CD4-positive, alpha-beta T cell (primary cell): ENCODE results near the gene SPG11. TPM values are rescaled to one million over a fixed set of nuclear protein-coding genes. Genes with fewer than 3 reads are reported as not detected.
A peak's percentile ranks its signal among the peaks of the same experiment; 100 is the strongest.

ENCODE experiments used
- ATAC-seq: fragments of 200-7000 bp; cut with Tn5 transposase; one replicate; pipeline ENCODE4 v1.10.0; 2022; ENCODE audit warnings: mild to moderate bottlenecking; ENCODE audit not compliant: poor library complexity
- CTCF ChIA-PET: fragments of 350-600 bp; sonication (Branson Sonifier 250); formaldehyde crosslinking; loops from one replicate; lab custom pipeline; 2021; ENCODE audit warnings: antibody characterized with exemption, inconsistent platforms; lab: Charles Lee
- POLR2A ChIA-PET: fragments of 350-600 bp; sonication (Branson Sonifier 250); formaldehyde crosslinking; loops from one replicate; lab custom pipeline; 2021; ENCODE audit warnings: antibody characterized with exemption, inconsistent platforms; lab: Charles Lee
- DNase-seq, 14 experiments: peaks; one replicate each; pipeline ENCODE4 v3.0.0-alpha.2; 2013 to 2020; ENCODE audit warnings: mixed read lengths in 2 of 14
- H3K27ac ChIP-seq, 2 donors: one replicate each; pipeline versions ENCODE4 v1.5.1 to v1.7.0; 2013; ENCODE audit warnings: low read length in 2 of 2, low read depth in 1 of 2, mild to moderate bottlenecking in 1 of 2
- H3K27me3 ChIP-seq, 2 experiments: 1 replicate in 1 of 2; 2 replicates in 1 of 2; pipeline versions ENCODE4 v1.6.1 to v1.7.0; 2013; ENCODE audit warnings: low read length in 2 of 2, control low read depth in 1 of 2, mild to moderate bottlenecking in 1 of 2, moderate library complexity in 1 of 2; ENCODE audit not compliant: insufficient read depth in 2 of 2, control insufficient read depth in 1 of 2
- H3K36me3 ChIP-seq: one replicate; pipeline ENCODE4 v1.6.1; 2013; ENCODE audit warnings: low read length, control low read depth; ENCODE audit not compliant: insufficient read depth
- H3K4me1 ChIP-seq: one replicate; pipeline ENCODE4 v1.6.1; 2013; ENCODE audit warnings: low read length, control low read depth; ENCODE audit not compliant: insufficient read depth
- H3K4me3 ChIP-seq: one replicate; pipeline ENCODE4 v1.5.1; 2013; ENCODE audit warnings: mild to moderate bottlenecking, low read length, moderate library complexity
- H3K9me3 ChIP-seq, 2 experiments: 1 replicate in 1 of 2; 2 replicates in 1 of 2; pipeline versions ENCODE4 v1.6.1 to v1.7.0; 2013; ENCODE audit warnings: low read length in 2 of 2, mild to moderate bottlenecking in 2 of 2, control low read depth in 1 of 2, moderate library complexity in 1 of 2; ENCODE audit not compliant: control insufficient read depth in 1 of 2, insufficient read depth in 1 of 2
- H3K27ac Mint-ChIP-seq: one replicate; pipeline ENCODE4 v1.8.0; 2020; ENCODE audit warnings: mixed read lengths
- H3K27me3 Mint-ChIP-seq: one replicate; pipeline ENCODE4 v1.8.0; 2021; ENCODE audit warnings: mixed read lengths
- H3K36me3 Mint-ChIP-seq: one replicate; pipeline ENCODE4 v1.8.0; 2021; ENCODE audit warnings: low read depth, mixed read lengths
- H3K4me1 Mint-ChIP-seq: one replicate; pipeline ENCODE4 v1.8.0; 2021; ENCODE audit warnings: low read depth, mixed read lengths
- H3K4me3 Mint-ChIP-seq: one replicate; pipeline ENCODE4 v1.8.0; 2020; ENCODE audit warnings: mild to moderate bottlenecking, mixed read lengths
- H3K9me3 Mint-ChIP-seq: one replicate; pipeline ENCODE4 v1.8.0; 2020; ENCODE audit warnings: mixed read lengths
- intact Hi-C, 2 experiments: fragments of 100-400 bp; cut with DNase I in 1 of 2; cut with micrococcal nuclease in 1 of 2; formaldehyde crosslinking; loops; one replicate each; pipeline versions ENCODE4 v1.15.1 to v1.9.0; 2023 to 2025; cut with DNase I, micrococcal nuclease
- total RNA-seq, 174 experiments: library from RNA in 2 of 174; stranded (reverse) in 2 of 174; gene quantifications; one replicate each; pipeline ENCODE4 v1.2.3 and lab custom pipeline; 2021 to 2026
- TF ChIP-seq, protein P1 (sequence below): fragments of 200-600 bp; IDR thresholded peaks from one replicate; pipeline ENCODE4 v1.8.0; 2022; ENCODE audit warnings: antibody characterized with exemption, mild to moderate bottlenecking

SPG11 gene
- total RNA-seq, 2 experiments from 2014 or later: 49.9 to 51.3 TPM

DNA sequence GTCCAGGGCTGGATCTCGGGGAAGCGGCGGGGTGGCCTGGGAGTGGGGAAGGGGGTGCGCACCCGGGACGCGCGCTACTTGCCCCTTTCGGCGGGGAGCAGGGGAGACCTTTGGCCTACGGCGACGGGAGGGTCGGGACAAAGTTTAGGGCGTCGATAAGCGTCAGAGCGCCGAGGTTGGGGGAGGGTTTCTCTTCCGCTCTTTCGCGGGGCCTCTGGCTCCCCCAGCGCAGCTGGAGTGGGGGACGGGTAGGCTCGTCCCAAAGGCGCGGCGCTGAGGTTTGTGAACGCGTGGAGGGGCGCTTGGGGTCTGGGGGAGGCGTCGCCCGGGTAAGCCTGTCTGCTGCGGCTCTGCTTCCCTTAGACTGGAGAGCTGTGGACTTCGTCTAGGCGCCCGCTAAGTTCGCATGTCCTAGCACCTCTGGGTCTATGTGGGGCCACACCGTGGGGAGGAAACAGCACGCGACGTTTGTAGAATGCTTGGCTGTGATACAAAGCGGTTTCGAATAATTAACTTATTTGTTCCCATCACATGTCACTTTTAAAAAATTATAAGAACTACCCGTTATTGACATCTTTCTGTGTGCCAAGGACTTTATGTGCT, 48.4 kb upstream of the SPG11 start:
- CTCF ChIA-PET: interaction anchor here (0.8 to 4.7 kb wide), 15 partner anchors 9 to 128 kb away, joined by 3 to 115 read pairs (median 8); partner anchors contain the start of genes SPG11 and TRIM69

GRCh38 chr15:44711096-44711742, 47.8 kb upstream of the SPG11 start, which contains the start of the genes B2M and PATL2:
B2M (plus strand) TSS chr15:44711517; CDS start chr15:44711547, 30 bp downstream.
PATL2 (minus strand) TSS chr15:44711323; CDS start chr15:44676490, 34,833 bp downstream.
- POLR2A ChIA-PET: interaction anchor here (0.7 to 38.3 kb wide), 26 partner anchors 12 to 883 kb away, joined by 3 to 4232 read pairs (median 6); partner anchors contain the start of genes CTDSPL2, EIF3J, GOLM2 and SPG11
- Mint-ChIP-seq H3K36me3 (peaks cover 80% of the 10 kb centered on the region), H3K27ac (peak within 1 kb of the TSS; percentile 100), H3K9me3 (no peaks in the 10 kb centered on the region), H3K27me3 (no peaks in the 10 kb centered on the region), H3K4me3 (peak within 1 kb of the TSS; percentile 96), H3K4me1 (peaks cover 67% of the 10 kb centered on the region)
- Histone ChIP-seq H3K27me3 (no peaks in the 10 kb centered on the region), H3K4me3 (peak within 1 kb of the TSS; percentile 83), H3K36me3 (peaks cover 51% of the 10 kb centered on the region), H3K27ac (peak within 1 kb of the TSS; percentile 99 to 100), H3K9me3 (no peaks in the 10 kb centered on the region), H3K4me1 (peaks cover 35% of the 10 kb centered on the region)
- intact Hi-C loops: loop anchor here (1.0 to 2.0 kb wide), 5 partner anchors 16 to 48 kb away; partner anchors contain the start of gene SPG11 (in 2 of the 2)
- CTCF ChIA-PET: interaction anchor here (0.8 to 4.7 kb wide), 16 partner anchors 10 to 142 kb away, joined by 3 to 115 read pairs (median 8); partner anchors contain the start of genes SPG11 and TRIM69
- TF ChIP-seq, protein P1, sequence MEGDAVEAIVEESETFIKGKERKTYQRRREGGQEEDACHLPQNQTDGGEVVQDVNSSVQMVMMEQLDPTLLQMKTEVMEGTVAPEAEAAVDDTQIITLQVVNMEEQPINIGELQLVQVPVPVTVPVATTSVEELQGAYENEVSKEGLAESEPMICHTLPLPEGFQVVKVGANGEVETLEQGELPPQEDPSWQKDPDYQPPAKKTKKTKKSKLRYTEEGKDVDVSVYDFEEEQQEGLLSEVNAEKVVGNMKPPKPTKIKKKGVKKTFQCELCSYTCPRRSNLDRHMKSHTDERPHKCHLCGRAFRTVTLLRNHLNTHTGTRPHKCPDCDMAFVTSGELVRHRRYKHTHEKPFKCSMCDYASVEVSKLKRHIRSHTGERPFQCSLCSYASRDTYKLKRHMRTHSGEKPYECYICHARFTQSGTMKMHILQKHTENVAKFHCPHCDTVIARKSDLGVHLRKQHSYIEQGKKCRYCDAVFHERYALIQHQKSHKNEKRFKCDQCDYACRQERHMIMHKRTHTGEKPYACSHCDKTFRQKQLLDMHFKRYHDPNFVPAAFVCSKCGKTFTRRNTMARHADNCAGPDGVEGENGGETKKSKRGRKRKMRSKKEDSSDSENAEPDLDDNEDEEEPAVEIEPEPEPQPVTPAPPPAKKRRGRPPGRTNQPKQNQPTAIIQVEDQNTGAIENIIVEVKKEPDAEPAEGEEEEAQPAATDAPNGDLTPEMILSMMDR: no peak
- peak; percentile 82 for ATAC-seq
- peak; percentile 92 to 98 (median 96) for DNase-seq

More for the DNA sequence above, 48.4 kb upstream of the SPG11 start:
- Histone ChIP-seq H3K36me3 (peaks cover 58% of the 10 kb centered on the region), H3K4me3 (peak overlapping the region; percentile 83), H3K27ac (peak overlapping the region; percentile 99 to 100), H3K4me1 (peaks cover 40% of the 10 kb centered on the region), H3K9me3 (no peaks in the 10 kb centered on the region), H3K27me3 (no peaks in the 10 kb centered on the region)
- H3K9me3 Mint-ChIP-seq: no peaks in the 10 kb centered on the region
- peak overlapping the region; percentile 96 for H3K4me3 Mint-ChIP-seq
- TF ChIP-seq, protein P1: no peak
- peaks cover 85% of the 10 kb centered on the region for H3K36me3 Mint-ChIP-seq
- peaks cover 74% of the 10 kb centered on the region for H3K4me1 Mint-ChIP-seq
- ATAC-seq: peak; percentile 19
- POLR2A ChIA-PET: interaction anchor here (0.7 to 38.3 kb wide), 24 partner anchors 13 to 488 kb away, joined by 3 to 4232 read pairs (median 6); partner anchors contain the start of genes CTDSPL2, EIF3J, GOLM2 and SPG11
- peak; percentile 36 to 82 (median 57) for DNase-seq
- intact Hi-C loops: loop anchor here (1.0 to 2.0 kb wide), 6 partner anchors 17 to 49 kb away; partner anchors contain the start of genes SPG11 (in 2 of the 2) and TRIM69 (in 1 of the 2)
- no peaks in the 10 kb centered on the region for H3K27me3 Mint-ChIP-seq
- H3K27ac Mint-ChIP-seq: peak overlapping the region; percentile 100
